IMR-90 (cell line): ENCODE results near the gene EMILIN2.

Source experiments
- CHD1 ChIP-seq: IDR thresholded peaks from 2 replicates; pipeline ENCODE4 v1.6.1; 2012; ENCODE audit warnings: low read depth, low read length, improper control_type of control experiment
- CTCF ChIP-seq: conservative IDR thresholded peaks from 2 replicates; pipeline ENCODE4 v1.5.1; 2012; ENCODE audit warnings: mild to moderate bottlenecking, low read depth, low read length, improper control_type of control experiment
- FOS ChIP-seq: fragments of 150-350 bp; IDR thresholded peaks from 2 replicates; pipeline ENCODE4 v1.6.1; 2016; ENCODE audit warnings: low read depth, low read length
- POLR2A ChIP-seq: IDR thresholded peaks from 2 replicates; pipeline ENCODE4 v1.6.1; 2012; ENCODE audit warnings: mild to moderate bottlenecking, low read depth, low read length
- RAD21 ChIP-seq: IDR thresholded peaks from 2 replicates; pipeline ENCODE4 v1.6.1; 2012; ENCODE audit warnings: low read length, improper control_type of control experiment
- RCOR1 ChIP-seq: IDR thresholded peaks from 2 replicates; pipeline ENCODE4 v1.6.1; 2012; ENCODE audit warnings: mild to moderate bottlenecking, low read length, improper control_type of control experiment; ENCODE audit not compliant: insufficient replicate concordance
- SMC3 ChIP-seq: fragments of 150-350 bp; IDR thresholded peaks from 2 replicates; pipeline ENCODE4 v1.6.1; 2016; ENCODE audit warnings: low read depth, mild to moderate bottlenecking, antibody characterized with exemption, low read length, moderate library complexity
- USF2 ChIP-seq: fragments of 150-350 bp; IDR thresholded peaks from 2 replicates; pipeline ENCODE4 v1.6.1; 2017; ENCODE audit warnings: mild to moderate bottlenecking, antibody characterized with exemption, low read length, low read depth

GRCh38 chr18:2939317-2939716 is 92.5 kb downstream of the EMILIN2 start:
- TF ChIP-seq CTCF (no peak), USF2 (no peak), POLR2A (no peak), FOS (no peak), CHD1 (no peak), SMC3 (no peak), RCOR1 (no peak), RAD21 (no peak)
